C1 segment of cervical spinal cord (tissue), 14 donors: ENCODE results near the gene KRTAP21-1.
"Not testable (repeated sequence)": the region's sequence is repeated elsewhere in the genome, so short reads cannot be mapped to it uniquely, and the experiment has no call there.

Experiments used
- DNase-seq, 14 donors: peaks; one replicate each; lab custom pipeline; 2025; lab: John Stamatoyannopoulos, UW

Gene KRTAP21-1

DNA sequence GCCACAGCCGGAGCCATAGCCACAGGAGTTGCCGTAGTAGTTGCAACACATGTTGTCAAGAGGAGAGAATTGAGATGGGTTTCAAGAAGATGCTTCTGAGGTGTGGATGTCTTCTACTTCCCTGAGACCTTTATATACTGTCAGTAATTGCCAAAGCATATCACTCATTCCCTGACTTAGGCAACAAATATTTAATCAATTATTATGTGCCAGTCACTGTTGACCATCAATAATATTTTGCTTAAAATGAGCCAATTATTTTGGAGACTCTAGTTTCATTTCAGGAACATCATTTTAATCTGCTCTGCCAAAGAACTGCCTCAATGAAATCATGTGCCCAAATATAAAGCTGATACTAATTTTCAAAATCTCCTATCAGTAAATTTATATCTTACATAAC is at the start of gene KRTAP21-1:
Gene KRTAP21-1 (minus strand): TSS at position 101 of the 400 bp plus-strand sequence. CDS start 50 bp downstream, at position 51.
- DNase-seq: not testable (repeated sequence)

DNA sequence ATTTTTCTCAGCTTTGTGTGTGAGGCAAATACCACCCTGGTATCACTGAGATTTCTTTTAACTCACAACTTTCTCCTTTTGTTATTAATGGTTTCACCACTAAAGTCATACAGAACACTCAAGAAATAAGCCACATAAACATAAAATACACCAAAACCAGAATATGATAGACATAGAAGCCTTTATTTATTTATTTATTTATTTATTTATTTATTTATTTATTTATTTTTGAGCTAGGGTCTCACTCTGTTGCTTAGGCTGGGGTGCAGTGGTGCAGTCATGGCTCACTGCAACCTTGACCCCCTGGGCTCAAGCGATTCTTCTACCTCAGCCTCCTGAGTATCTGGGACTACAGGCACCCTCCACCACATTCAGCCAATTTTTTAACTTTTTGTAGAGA is 45.4 kb upstream of the KRTAP21-1 start:
- no peak for DNase-seq

DNA sequence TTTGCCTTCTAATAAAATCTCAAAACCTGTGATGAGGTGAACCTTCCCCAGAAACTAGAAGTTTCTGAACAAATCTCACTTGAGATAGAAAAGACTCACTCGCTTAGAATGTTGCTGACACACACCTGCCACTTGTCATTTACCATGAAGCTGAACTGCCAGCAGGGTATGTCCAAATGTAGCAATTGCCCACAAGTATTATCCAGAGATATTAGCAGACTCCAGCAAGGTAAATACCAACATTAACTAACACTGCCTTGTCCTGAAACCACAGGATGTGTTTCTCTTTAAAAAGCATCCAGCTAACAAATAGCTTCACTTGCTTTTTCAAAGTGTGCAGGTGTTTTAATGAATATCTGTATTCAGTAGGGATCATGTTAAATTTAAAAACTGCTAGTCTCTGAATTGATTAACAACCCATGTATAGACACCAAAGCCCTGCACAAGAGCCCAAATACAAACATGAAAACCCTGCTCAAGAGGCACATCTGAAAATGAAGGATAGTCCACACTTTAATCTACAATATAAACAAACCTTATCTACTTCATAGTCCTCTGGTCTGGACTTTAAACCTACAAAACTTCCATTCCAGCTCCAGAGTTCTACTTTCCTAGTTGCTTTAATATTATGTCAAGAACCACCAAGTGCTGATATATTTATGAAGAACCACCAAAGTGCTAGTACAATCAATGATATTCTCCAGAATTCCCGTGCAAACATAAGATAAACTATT is 38.5 kb upstream of the KRTAP21-1 start:
- no peak for DNase-seq

DNA sequence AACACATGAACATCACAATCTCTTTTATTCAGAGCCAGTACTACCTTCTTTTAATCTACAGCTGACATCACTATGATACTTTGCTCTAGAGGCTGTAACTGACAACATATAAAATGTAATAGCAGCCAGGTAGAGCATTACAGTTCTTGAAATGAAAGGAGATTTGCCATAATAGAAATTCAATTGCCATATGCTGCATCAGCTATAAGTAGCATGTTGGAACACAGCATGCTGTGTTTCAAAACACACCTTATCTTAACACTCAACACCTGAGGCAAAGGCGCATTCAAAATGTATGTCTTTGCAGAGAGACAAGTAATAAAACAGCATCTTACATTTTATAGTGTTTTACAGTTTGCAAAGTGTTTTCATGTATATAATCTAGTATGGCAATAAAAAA is 24.0 kb upstream of the KRTAP21-1 start:
- DNase-seq: no peak

DNA sequence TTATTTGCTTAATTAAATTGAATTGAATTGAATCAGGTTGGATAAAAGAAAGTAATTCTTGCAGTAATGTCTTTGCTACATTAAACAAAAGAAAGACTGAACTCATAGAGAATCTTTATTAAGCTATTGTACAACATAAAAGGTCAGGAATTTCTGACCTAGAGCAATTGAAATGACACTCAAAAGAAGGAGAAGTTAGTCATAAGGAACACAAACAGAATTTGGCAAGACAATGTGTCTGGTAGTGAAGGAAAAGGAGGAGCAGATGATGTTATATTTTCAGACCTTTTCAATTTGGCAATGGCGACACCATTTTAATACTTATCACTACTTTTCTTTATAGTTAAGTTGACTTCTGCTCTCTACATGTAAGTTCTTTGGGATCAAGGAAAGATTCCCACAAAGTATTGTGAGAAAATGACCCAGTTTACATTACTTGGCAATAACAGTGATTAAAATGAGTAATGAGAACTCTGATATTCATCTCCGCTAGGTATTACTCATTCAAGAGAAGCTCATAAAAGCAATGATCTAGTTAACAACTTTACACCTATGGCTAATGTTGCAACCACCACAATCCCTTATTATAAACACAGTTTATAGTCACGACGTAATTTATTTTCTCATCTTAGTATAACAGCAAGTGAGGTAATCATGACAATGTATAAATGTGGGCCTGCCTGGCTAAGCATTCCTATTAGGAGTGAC is 14.7 kb upstream of the KRTAP21-1 start:
- DNase-seq: no peak

DNA sequence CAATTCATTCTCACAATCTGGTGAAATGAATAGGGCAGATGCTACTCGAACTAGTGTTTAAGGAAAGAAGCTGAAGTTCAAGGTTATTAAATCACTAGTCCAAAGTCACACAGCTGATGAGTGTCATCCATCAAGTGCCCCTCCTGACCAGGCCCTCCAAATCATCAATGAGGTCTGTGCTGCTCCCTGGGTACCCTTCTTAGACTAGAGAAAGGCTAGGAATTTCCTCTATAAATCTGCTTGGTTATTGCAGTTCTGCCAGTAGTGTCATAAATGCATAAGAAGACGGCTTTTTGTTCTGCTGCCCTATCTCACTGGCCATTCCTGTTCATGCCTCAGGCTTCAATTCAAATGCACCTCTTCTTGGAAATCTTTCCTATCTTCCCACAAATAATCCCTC is 5.5 kb upstream of the KRTAP21-1 start:
- DNase-seq: no peak

DNA sequence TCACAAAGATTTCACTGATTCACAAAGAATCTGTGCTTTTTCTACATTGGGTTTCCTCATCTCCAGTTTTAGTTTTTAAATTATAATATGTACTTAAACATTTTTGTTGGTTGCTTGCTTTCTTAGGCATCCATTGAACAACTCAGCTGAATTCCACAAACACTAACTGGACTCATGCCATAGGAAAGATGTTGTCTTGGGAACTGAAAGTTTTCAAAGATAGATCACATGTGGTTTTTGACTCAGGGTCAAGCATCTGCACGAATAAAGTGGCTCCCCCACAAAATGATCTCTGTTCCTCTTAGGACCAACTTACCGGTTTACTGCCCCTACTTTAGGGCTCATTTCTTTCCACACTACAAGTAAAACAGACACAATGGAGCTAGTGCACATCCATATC is 3.1 kb upstream of the KRTAP21-1 start:
- DNase-seq: no peak

DNA sequence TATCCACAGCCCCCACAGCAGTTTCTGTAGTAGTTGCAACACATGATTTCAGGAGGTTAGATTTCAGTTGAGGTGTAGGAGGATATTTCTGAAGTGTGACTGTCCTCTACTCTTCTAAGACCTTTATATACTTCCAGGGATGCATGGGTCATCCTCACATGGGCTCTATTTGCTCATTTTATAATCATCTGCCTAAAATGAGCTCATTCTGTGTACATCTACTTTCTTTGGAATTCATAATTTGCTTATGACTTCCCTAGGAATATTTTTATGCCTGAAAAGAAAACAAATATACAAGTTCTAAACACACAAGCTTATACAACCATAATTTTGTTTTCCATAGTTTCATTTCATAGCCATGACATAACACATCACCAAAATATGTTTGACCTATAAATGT is 8.1 kb downstream of the KRTAP21-1 start, which contains the start of gene KRTAP21-2:
Gene KRTAP21-2 (minus strand): TSS at position 101 of the 400 bp plus-strand sequence. CDS start 57 bp downstream, at position 44.
- no peak for DNase-seq

DNA sequence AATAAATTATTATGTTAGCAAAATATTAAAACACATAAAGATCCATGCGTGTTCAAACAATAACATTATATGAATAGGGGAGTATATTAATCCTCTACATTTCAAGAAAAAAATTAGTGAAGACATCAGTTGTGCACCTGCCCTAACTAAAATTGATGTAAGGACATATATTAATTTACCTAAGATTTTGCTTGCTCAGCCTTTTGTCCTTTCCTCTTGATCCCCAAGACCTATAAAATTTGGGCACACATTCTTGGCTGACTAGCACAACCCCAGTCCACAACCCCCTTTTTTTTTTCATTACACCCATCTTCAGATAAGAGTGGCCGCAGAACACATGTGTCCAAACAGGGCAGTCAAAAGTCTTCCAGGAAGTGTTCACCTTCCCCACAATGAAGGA is 14.8 kb downstream of the KRTAP21-1 start:
- no peak for DNase-seq

DNA sequence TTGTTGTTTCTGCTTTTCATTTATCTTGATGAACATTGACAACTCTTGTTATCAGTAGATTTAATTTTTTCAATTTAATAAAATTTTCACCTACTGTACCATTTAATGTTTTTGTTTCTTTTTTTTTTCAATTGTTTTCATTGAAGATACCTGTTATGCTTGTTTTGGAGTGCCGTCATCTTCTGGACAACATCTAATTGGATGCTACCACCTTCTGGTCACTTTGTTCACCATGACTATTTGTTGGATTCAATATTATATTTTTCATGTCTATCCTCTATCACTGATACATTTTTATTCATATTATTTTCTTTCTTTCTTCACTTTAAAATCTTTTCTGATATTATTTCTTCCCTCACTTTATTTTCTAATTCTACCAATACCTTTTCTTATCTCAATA is 22.2 kb downstream of the KRTAP21-1 start:
- no peak for DNase-seq

DNA sequence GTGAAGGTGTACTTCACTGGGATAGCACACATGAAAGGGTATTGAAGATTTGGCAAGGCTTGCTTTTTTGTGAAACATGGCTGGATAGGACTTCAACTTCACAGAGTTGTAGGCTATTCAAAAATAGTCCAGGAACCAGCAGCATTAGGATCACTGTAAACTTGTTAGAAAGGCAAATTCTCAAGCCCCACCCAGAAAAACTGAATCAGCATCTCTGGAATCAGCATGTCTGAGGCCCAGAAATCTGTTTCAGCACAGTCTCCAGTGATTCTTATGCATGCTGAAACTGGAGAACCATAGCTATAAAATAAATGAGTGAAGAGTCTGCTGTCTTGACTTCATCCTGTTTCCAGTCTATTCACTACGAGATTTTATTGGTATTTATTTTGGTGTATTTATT is 28.5 kb downstream of the KRTAP21-1 start:
- no peak for DNase-seq

DNA sequence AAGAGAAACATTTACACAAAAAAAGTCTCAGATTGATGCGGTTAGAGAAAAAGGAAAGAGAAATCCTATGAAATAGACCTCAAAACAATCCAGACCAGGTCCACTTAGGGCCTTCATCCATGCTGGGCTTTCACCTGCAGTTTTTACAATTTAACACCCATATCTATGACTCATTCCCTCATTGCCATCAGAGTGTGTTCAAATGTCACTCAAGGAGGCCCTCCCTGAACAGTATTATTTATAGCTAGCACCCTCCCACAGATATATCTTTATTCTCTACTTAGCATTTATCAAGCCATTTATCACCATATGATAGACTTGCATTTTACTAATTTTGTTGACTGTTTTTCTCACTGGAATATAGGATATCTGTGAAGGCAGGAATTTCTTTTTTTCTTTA is 35.8 kb downstream of the KRTAP21-1 start:
- DNase-seq: no peak

DNA sequence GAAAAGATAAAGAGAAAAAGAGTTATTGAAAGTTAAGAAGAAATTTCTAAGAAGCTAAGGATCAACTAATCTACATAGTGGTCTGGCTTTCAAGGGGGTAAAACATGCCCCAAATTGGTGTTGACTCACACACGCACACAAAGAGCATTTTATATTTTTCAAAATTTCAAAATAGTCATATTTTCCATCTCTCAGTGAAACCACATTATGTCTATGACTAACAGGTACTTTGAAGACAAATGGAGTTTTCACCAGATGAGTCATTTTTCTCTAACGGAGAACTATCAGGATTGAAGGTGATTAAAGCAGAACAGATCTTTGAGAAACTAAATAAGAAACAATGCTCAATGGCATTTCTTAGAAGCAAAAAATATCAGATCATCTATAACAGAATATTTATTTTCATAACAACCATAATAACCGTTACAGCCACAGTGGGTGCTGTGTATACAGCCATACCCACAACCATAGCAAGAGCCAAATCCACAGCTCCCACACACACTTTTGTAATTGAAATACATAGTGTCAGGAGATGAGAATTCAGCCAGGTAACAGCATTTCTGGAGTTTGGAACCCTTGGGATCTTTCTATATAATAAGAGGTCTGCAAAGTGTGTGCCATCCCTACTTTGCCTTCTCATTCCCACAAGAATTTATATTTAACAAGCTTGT is 36.9 kb downstream of the KRTAP21-1 start, which contains the start of gene KRTAP21-3:
Gene KRTAP21-3 (minus strand): TSS at position 539 of the 671 bp plus-strand sequence. CDS start 18 bp downstream, at position 521.
- DNase-seq: no peak

DNA sequence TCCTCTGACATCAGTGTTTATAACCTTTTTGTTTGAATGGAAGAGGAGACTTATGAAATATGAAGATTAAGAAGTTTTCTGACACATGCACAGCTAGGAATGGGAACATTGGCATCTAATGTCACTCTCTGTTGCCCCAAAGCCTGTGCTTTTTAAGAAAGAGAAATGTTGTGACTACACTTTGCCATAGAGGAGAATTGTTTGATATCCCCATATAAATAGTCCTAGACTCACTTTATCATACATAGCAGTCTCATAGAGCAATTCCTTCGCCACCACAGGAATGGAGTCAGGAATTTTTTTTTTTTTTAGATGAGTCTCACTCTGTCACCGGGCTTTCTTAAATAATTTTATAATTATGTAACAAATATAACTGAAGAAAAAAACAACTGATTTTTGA is 38.1 kb downstream of the KRTAP21-1 start:
- no peak for DNase-seq

DNA sequence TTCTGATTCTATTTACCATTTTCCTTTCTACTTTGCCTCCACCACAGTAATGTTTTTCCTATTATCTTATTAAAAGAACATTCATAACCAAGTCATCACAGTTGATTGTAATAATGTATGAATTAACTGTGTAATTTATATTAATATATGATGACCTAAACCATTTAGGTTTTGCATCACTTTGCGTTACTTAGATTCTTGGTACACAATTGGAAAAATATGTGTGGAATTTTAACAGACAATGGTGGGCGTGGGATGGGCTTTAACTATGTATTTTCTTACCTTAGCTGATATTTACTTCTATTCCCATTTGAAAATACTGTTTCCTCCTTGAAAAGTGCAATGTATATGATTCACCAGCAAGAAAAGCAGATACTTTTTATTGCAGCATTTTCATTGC is 40.3 kb downstream of the KRTAP21-1 start:
- no peak for DNase-seq

DNA sequence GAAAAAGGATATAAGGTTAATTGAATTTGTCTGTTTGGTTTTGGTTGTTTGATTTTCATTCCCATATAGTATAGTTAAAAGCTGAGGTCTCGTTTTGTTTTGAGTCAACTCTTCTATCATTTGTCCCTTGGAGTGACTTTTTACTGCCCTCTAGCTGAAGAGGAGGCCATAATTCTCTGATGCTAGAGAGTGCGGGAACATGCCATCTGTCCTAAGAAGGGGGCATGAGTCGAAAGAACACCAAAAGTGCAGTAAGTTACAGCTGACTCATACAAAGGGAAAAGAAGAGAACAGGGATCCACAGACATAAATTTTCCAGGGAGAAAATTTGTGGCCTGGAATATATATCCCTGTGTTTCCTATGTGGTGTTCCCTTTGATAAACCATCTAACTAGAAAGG is 40.8 kb downstream of the KRTAP21-1 start:
- no peak for DNase-seq

DNA sequence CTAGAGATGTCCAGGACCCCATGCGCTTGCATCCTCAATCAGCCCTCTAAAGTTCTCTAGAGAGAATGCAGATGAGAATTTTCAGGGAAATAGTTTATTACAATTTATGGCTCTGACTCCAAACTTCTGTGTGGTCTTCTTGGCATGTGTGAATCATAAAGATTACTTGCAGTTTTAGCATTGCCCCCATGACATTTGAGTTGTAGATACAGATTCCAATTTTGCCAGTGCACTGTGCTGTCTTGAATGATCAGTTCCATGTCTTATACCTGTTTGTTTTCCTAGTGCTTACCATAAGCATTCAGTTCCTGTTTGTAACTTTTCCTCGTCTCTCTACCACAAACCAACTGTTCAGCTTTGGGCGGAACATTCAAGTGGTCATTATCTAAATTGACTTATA is 41.5 kb downstream of the KRTAP21-1 start:
- DNase-seq: no peak

DNA sequence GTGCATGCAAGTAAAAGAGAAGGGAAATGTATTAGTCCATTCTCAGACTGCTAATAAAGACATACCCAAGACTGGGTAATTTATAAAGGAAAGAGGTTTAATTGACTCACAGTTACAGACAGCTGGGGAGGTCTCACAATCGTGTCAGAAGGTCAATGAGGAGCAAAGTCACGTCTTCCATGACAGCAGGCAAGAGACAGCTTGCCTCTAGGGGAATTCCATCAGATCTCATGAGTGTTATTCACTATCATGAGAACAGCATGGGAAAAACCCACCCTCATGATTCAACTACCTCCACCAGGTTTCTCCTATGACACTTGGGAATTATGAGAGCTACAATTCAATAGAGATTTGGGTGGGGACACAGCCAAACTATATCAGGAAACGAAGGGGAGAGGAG is 44.7 kb downstream of the KRTAP21-1 start:
- DNase-seq: no peak

DNA sequence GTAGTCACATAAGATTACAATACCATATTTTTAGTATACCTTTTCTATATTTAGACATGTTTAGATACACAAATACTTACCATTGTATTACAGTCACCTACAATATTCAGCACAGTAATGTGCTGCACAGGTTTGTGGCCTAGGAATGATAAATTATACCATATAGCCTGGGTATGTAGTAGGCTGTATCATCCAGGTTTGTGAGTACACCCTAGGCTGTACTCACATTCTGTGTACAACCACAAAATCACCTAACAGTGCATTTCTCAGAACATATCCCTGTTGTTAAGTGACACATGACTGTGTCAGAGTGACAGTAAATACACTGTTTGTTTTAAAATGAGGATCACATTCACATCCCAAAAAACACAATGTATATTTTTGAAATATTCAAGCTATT is 47.8 kb downstream of the KRTAP21-1 start:
- DNase-seq: no peak
